SK-N-SH (cell line): Measurements from ENCODE around the gene F7. TPM values are rescaled to one million over a fixed set of nuclear protein-coding genes. Genes with fewer than 3 reads are reported as not detected.

Experiments
- CTCF ChIA-PET: fragments of 300-600, 350-600 bp; formaldehyde crosslinking; extraction: SDS; loops from one replicate; lab custom pipeline; 2021; lab: Yijun Ruan, JAX
- POLR2A ChIA-PET: fragments of 350-600 bp; sonication (Branson Sonifier 250); formaldehyde crosslinking; extraction: SDS; loops from one replicate; lab custom pipeline; 2020; ENCODE audit warnings: antibody characterized with exemption, inconsistent platforms; lab: Yijun Ruan, JAX
- DNase-seq: peaks from one replicate; pipeline ENCODE4 v3.0.0; 2012
- H2AFZ ChIP-seq: fragments of 200-600 bp; sonication (generic); 2 replicates; pipeline ENCODE4 v1.8.1; 2016; ENCODE audit warnings: antibody characterized with exemption, mild to moderate bottlenecking, low read depth
- H3F3A ChIP-seq: fragments of 200-600 bp; sonication (generic); replicated peaks from 2 replicates; pipeline ENCODE3; 2016; ENCODE audit warnings: antibody characterized with exemption, mild to moderate bottlenecking; ENCODE audit not compliant: insufficient read depth
- H3K27ac ChIP-seq, 2 experiments: fragments of 200-500 bp in 1 of 2; fragments of 200-600 bp in 1 of 2; sonication (Bioruptor generic) in 1 of 2; sonication (generic), shearing (Covaris generic) in 1 of 2; 2 replicates each; pipeline versions ENCODE4 v1.5.1 to v1.6.1; 2014 to 2016; ENCODE audit warnings: low read depth in 2 of 2, inconsistent platforms in 1 of 2, low read length in 1 of 2, mild to moderate bottlenecking in 1 of 2, mixed read lengths in 1 of 2
- H3K27me3 ChIP-seq: fragments of 200-600 bp; sonication (generic), shearing (Covaris generic); 2 replicates; pipeline ENCODE4 v1.6.1; 2016; ENCODE audit warnings: mixed run types; ENCODE audit not compliant: insufficient read depth
- H3K36me3 ChIP-seq, 2 experiments: fragments of 200-500 bp in 1 of 2; fragments of 200-600 bp in 1 of 2; sonication (Bioruptor generic) in 1 of 2; sonication (generic) in 1 of 2; replicated peaks in 1 of 2; 2 replicates each; pipeline versions ENCODE3 to v1.5.1; 2014 to 2016; ENCODE audit warnings: low read length in 1 of 2, mild to moderate bottlenecking in 1 of 2; ENCODE audit not compliant: insufficient read depth in 2 of 2, control insufficient read depth in 1 of 2
- H3K4me1 ChIP-seq, 2 experiments: fragments of 200-500 bp in 1 of 2; fragments of 200-600 bp in 1 of 2; sonication (Bioruptor generic) in 1 of 2; sonication (generic), shearing (Covaris generic) in 1 of 2; 2 replicates each; pipeline versions ENCODE4 v1.5.1 to v1.6.1; 2014 to 2016; ENCODE audit warnings: low read depth in 1 of 2, low read length in 1 of 2, mixed run types in 1 of 2; ENCODE audit not compliant: insufficient read depth in 2 of 2, control insufficient read depth in 1 of 2
- H3K4me2 ChIP-seq: fragments of 200-600 bp; sonication (generic), shearing (Covaris generic); 2 replicates; pipeline ENCODE4 v1.6.1; 2017; ENCODE audit warnings: mixed run types
- H3K4me3 ChIP-seq, 2 experiments: fragments of 200-500 bp in 1 of 2; fragments of 200-600 bp in 1 of 2; sonication (Bioruptor generic) in 1 of 2; sonication (generic), shearing (Covaris generic) in 1 of 2; 2 replicates each; pipeline versions ENCODE4 v1.5.1 to v1.8.1; 2014 to 2016; ENCODE audit warnings: low read depth in 2 of 2, inconsistent platforms in 1 of 2, low read length in 1 of 2, mild to moderate bottlenecking in 1 of 2, mixed read lengths in 1 of 2, moderate library complexity in 1 of 2
- H3K79me2 ChIP-seq: fragments of 200-600 bp; sonication (generic); 2 replicates; pipeline ENCODE4 v1.8.1; 2017; ENCODE audit warnings: mild to moderate bottlenecking; ENCODE audit not compliant: insufficient read depth
- H3K9ac ChIP-seq: fragments of 200-600 bp; sonication (generic); 2 replicates; pipeline ENCODE4 v1.6.1; 2017; ENCODE audit warnings: mixed run types
- H3K9me2 ChIP-seq: fragments of 200-600 bp; sonication (generic); 2 replicates; pipeline ENCODE4 v1.6.1; 2017; ENCODE audit warnings: mixed run types
- H3K9me3 ChIP-seq: fragments of 200-600 bp; sonication (generic); 2 replicates; pipeline ENCODE4 v1.6.1; 2017; ENCODE audit warnings: mixed run types, mild to moderate bottlenecking, moderate library complexity
- H4K20me1 ChIP-seq: fragments of 200-600 bp; sonication (generic); 2 replicates; pipeline ENCODE4 v1.6.1; 2017; ENCODE audit warnings: mild to moderate bottlenecking, mixed run types; ENCODE audit not compliant: insufficient read depth
- ELF1 ChIP-seq: IDR thresholded peaks from 2 replicates; pipeline ENCODE4 v1.4.0; 2012
- FOSL2 ChIP-seq: IDR thresholded peaks from 2 replicates; pipeline ENCODE4 v1.4.0; 2012; ENCODE audit warnings: low read depth, mild to moderate bottlenecking, moderate library complexity, borderline replicate concordance
- FOXJ3 ChIP-seq: sonication (generic); formaldehyde crosslinking; IDR thresholded peaks from 2 replicates; pipeline ENCODE4 v1.5.1; 2020; ENCODE audit warnings: mild to moderate bottlenecking, missing genetic modification reagents
- IRF3 ChIP-seq: fragments of 150-350 bp; IDR thresholded peaks from 2 replicates; pipeline ENCODE4 v1.6.1; 2016; ENCODE audit warnings: mild to moderate bottlenecking, low read depth, low read length
- JUND ChIP-seq: IDR thresholded peaks from 2 replicates; pipeline ENCODE4 v1.4.0; 2012
- NFIC ChIP-seq: IDR thresholded peaks from 2 replicates; pipeline ENCODE4 v1.4.0; 2012; ENCODE audit warnings: borderline replicate concordance
- NRF1 ChIP-seq: IDR thresholded peaks from 2 replicates; pipeline ENCODE4 v1.6.1; 2012; ENCODE audit warnings: low read depth, mild to moderate bottlenecking, low read length
- POLR2AphosphoS5 ChIP-seq: IDR thresholded peaks from 2 replicates; pipeline ENCODE4 v1.6.1; 2012; ENCODE audit warnings: low read depth, low read length
- REST ChIP-seq: IDR thresholded peaks from 2 replicates; pipeline ENCODE4 v1.6.1; 2012; ENCODE audit warnings: mild to moderate bottlenecking, low read depth, low read length, moderate library complexity
- RFX5 ChIP-seq: IDR thresholded peaks from 2 replicates; pipeline ENCODE4 v1.6.1; 2012; ENCODE audit warnings: mild to moderate bottlenecking, improper control_type of control experiment, low read length
- SIN3A ChIP-seq: IDR thresholded peaks from 2 replicates; pipeline ENCODE4 v1.6.1; 2012; ENCODE audit warnings: low read depth, mild to moderate bottlenecking, low read length, moderate library complexity, borderline replicate concordance
- TCF12 ChIP-seq: IDR thresholded peaks from 2 replicates; pipeline ENCODE4 v1.4.0; 2012
- TEAD4 ChIP-seq: IDR thresholded peaks from 2 replicates; pipeline ENCODE4 v1.4.0; 2012; ENCODE audit warnings: mild to moderate bottlenecking, borderline replicate concordance; ENCODE audit not compliant: insufficient read depth
- USF1 ChIP-seq: IDR thresholded peaks from 2 replicates; pipeline ENCODE4 v1.4.0; 2012; ENCODE audit warnings: low read depth, borderline replicate concordance
- YY1 ChIP-seq: IDR thresholded peaks from 2 replicates; pipeline ENCODE4 v1.4.0; 2012; ENCODE audit warnings: low read depth, mild to moderate bottlenecking
- WGBS: methylation state at CpG from one replicate; pipeline ENCODE4 v1.1.6; 2017; ENCODE audit warnings: low lambda C conversion rate; 5-methylcytosine and 5-hydroxymethylcytosine counted together
- polyA plus RNA-seq, 3 experiments: library from polyadenylated mRNA; depleted of rRNA; stranded (reverse); fragments of >200 nt; gene quantifications; 2 replicates each; pipeline ENCODE4 v1.2.3, GENCODE V29; 2012
- TF ChIP-seq, protein P1 (sequence below): fragments of 200-600 bp; sonication (generic); IDR thresholded peaks from 2 replicates; pipeline ENCODE4 v1.6.1; 2017; ENCODE audit warnings: antibody characterized with exemption, mild to moderate bottlenecking, moderate library complexity
- TF ChIP-seq, protein P2 (sequence below): fragments of 150-350 bp; IDR thresholded peaks from 2 replicates; pipeline ENCODE4 v1.6.1; 2017; ENCODE audit warnings: antibody characterized with exemption, low read length, low read depth, borderline replicate concordance

The F7 gene
- polyA plus RNA-seq, 1 of the 3 experiments (the other 2 are of a cell fraction), result not detected

- Histone ChIP-seq H3K9me3 (no peaks in the 10 kb centered on the region), H3K27me3 (no peaks in the 10 kb centered on the region), H3K4me3 (no peak overlapping the region), H3K4me1 (no peaks in the 10 kb centered on the region), H3K27ac (no peak overlapping the region), H3K79me2 (no peaks in the 10 kb centered on the region), H3K9me2 (no peaks in the 10 kb centered on the region), H3K36me3 (peaks cover 19 to 21% of the 10 kb centered on the region in 2 experiments), H4K20me1 (no peaks in the 10 kb centered on the region), H3K9ac (no peak overlapping the region), H2AFZ (no peak overlapping the region), H3K4me2 (no peak overlapping the region), H3F3A (no peaks in the 10 kb centered on the region)
- CTCF ChIA-PET, result no interaction called here
- 96% methylated on average over 6 of the region's 7 CpGs for WGBS
- TF ChIP-seq FOSL2, result no peak
- no peak for TF ChIP-seq FOXJ3 (CRISPR knock-in tag)
- TF ChIP-seq SIN3A, result no peak
- TF ChIP-seq IRF3, result no peak
- TF ChIP-seq NRF1, result no peak
- no peak for TF ChIP-seq REST
- TF ChIP-seq JUND, result no peak
- TF ChIP-seq POLR2AphosphoS5, result no peak
- TF ChIP-seq, protein P1, sequence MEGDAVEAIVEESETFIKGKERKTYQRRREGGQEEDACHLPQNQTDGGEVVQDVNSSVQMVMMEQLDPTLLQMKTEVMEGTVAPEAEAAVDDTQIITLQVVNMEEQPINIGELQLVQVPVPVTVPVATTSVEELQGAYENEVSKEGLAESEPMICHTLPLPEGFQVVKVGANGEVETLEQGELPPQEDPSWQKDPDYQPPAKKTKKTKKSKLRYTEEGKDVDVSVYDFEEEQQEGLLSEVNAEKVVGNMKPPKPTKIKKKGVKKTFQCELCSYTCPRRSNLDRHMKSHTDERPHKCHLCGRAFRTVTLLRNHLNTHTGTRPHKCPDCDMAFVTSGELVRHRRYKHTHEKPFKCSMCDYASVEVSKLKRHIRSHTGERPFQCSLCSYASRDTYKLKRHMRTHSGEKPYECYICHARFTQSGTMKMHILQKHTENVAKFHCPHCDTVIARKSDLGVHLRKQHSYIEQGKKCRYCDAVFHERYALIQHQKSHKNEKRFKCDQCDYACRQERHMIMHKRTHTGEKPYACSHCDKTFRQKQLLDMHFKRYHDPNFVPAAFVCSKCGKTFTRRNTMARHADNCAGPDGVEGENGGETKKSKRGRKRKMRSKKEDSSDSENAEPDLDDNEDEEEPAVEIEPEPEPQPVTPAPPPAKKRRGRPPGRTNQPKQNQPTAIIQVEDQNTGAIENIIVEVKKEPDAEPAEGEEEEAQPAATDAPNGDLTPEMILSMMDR, result no peak
- TF ChIP-seq, protein P2, sequence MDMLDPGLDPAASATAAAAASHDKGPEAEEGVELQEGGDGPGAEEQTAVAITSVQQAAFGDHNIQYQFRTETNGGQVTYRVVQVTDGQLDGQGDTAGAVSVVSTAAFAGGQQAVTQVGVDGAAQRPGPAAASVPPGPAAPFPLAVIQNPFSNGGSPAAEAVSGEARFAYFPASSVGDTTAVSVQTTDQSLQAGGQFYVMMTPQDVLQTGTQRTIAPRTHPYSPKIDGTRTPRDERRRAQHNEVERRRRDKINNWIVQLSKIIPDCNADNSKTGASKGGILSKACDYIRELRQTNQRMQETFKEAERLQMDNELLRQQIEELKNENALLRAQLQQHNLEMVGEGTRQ, result no peak
- no peak for TF ChIP-seq RFX5
- TF ChIP-seq NFIC, result no peak
- TF ChIP-seq TCF12, result no peak
- no peak for TF ChIP-seq USF1
- TF ChIP-seq YY1, result no peak
- TF ChIP-seq TEAD4, result no peak
- no peak for TF ChIP-seq ELF1
- POLR2A ChIA-PET, result no interaction called here
- DNase-seq, result no peak
Measured at GRCh38 chr13:113168211-113168610, 62.6 kb downstream of the F7 start.
